Kidney glomerular epithelial cell (primary cell): Measurements from ENCODE around the gene PCSK1.
"Not testable (repeated sequence)": the region's sequence is repeated elsewhere in the genome, so short reads cannot be mapped to it uniquely, and the experiment has no call there.

Experiments used
- DNase-seq: peaks from one replicate; lab custom pipeline; 2025; lab: John Stamatoyannopoulos, UW

Gene PCSK1

DNA sequence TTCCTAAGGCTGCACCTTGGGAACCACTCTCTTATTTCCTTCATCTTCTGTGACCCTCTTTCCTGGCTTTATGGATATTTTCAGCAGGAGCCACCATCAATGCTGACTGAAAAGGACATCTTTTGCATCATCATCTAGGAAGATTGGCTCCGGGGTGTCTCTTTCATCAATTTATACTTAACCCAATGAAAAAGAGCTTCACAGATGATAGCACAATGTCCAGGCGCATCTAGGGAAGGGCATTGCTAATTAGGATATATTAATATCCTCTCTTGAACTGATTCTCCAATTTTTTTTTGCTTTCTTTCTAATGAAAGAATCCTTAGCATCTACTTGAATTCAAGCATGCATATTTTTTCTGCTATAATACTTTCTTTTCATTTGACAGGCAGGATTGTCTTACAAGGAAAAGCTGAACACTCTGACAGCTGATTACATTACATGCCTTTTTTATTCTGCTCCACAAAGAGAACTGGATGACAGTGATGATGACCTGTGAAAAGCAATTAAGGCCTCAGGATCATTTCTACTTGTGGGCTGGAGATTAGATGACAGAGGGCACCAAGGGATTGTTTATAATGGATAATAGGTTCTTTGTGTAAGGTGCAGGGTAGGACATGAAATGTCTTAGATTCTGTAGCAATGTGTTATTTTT, 60.2 kb downstream of the PCSK1 start:
- DNase-seq, result no peak

DNA sequence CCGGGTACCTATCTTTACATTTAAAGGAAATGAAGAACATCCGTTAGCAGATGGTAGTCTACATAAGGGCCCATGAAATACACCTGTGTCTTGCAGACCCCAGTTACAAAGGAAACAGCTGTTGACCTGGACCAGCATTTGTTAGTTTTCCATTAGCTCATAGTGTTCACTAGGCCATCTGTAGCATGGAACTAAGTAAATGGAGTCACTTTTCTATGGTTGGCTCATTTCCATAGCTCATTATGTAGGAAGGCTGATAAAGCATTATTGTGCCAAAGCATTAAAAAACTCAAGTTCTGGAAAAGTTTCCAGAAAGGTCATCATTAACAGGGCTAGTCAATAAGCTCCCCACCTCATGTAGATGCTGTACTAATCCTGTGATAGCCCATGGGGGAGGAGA, 62.1 kb downstream of the PCSK1 start:
- no peak for DNase-seq

DNA sequence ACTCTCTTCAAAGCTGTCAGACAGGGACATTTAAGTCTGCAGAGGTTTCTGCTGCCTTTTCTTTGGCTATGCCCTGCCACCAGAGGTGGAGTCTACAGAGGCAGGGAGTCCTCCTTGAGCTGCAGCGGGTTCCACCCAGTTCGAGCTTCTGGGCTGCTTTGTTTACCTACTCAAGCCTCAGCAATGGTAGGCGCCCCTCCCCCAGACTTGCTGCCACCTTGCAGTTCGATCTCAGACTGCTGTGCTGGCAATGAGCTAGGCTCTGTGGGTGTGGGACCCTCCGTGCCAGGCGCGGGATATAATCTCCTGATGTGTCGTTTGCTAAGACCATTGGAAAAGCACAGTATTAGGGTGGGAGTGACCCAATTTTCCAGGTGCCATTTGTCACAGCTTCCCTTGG, 65.7 kb downstream of the PCSK1 start:
- DNase-seq, result not testable (repeated sequence)

DNA sequence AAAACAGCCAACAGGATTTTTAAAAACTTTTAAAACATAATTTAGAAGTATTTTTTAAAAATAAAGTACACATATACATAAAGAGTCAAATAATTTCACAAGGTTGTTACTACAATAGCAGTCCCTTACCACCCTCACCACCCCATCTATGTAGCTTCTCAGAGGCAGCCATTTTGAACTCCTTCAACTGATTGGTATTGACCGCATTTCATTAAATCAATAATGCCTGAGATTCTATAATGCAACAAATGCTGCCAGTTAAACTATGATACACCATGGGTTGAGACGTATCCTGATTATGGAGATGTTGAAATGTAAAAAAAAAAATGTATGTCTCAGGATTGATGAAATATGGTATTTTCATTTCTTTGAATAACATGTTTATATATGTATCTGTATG, 78.8 kb downstream of the PCSK1 start:
- DNase-seq, result no peak

DNA sequence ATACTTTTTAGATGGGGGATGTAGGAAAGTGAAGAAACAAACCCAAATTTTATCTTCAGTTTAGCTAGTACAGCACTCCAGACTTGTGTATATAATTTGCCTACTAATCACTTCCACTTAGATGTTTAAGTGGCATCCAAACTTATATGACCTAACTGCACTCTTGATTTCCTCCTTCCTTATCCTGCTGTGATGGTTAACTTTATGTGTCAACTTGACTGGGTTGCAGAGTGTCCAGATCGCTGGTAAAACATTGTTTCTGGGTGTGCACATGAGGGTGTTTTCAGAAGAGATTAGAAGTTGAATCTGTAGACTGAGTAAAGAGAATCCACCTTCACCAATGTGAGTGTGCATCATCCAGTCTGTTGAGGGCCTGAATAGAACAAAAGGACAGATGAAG, 79.8 kb downstream of the PCSK1 start:
- DNase-seq, result no peak

DNA sequence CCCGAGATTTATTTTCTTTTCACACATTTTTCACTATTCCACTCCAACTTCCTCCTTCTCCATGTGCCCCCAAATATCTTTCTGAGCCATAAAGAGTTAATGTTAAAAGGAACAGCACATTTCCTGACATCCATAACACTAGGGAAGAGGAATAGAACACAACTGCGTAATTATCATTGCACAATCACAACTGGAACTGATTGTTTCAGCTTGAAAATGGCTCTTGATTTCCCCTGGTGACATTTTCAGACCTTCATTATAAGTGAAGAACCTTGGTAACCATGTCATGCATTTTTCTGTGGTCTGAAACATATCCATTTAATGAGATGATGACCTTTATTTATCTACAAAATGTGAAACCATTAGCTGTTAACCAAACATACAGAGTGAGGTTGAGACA, 82.4 kb downstream of the PCSK1 start:
- DNase-seq, result no peak

DNA sequence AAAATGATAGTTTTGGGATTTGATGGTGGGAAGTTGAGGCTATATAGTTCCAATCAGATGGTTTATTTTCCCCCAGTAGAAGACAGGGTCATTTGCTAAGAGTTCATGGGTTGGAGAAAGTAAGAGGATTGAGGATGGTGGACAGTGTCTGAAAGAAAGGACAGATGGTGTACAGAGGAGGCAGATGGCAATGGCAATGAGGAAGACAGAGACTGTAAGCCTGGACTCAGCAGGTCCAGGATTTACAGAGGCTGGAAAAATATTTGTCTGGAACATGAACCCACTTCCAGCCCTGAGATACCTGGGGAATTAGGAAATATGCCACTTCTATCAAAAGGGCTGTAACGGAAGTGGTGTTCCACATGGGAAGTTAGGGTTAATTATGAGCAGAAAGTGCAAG, 84.5 kb downstream of the PCSK1 start:
- no peak for DNase-seq

DNA sequence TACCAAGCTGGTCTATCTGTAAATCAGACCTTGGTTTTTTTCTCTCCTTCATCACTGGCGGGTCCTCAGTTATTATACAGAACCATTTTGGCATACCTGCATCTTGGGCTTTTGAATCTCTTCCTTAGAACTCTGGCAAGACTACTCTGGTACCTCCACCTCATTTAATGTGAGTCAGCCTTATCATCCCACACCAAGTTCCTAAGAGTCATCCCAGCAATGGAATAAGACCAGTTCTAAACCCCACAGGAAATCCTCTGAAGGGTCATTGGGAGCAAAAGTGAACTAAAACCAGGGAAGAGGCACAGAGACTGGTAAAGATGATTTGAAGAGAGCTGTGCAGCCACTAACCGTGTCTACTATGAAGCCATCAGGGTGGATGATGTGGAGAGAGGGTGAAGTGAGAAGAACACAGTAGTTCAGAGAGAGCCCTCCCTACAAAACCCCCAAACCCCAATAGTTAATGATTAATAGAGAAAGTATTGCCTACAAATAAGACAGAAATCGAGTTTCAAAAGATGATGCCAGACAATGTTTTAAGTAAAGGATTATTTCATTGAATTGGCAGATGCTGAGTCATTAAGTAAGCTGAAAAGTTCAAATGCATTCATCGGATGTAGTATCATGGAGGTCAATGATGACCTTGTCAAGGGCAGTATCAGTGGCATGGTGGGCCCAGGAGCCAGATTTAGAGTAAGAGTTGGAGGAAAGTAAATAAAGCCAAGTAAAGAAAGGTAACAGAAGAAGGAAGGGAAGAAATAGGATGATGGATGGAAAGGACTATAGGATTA, 85.4 kb downstream of the PCSK1 start:
- no peak for DNase-seq

DNA sequence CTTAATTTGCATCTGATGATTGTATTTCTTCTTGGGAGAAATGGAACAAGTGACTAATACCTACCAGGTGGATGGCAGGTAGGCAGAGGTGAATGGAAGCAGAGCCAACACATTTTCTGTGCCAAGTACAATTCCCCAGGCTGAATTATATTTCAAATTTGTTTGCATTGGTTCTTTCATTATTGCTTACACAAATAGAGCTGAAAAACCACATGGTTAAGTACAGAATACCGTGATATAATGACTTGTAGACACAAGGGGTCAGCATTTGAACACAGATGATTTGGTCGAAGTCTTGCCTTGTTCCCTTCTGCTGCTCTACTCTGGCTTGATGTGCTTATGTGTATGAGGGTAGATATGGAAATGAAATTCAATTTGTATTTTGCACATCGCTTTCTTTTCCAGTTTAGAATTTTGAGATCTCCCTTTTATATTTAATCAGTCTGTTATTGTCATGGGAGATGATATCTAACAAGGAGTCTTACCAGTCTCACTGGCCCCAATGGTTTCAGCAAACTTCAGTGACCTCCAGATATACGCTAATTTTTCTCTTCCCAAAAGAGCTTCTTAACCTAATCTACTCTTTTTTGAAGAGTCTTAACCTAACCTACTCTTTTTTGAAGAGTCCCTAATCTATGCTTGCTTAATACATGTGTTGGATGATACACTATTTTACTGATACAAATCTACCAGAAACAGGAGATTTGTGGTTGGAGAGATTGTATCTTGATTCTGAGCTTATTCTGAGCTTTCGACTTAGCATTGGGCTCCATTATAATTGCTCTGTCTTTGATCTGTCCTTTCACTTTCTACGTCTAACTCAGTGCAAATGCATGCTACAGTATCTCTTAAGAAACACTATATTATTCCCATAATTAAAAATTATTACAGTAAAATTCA, 88.1 kb downstream of the PCSK1 start:
- peak; percentile 50 for DNase-seq

DNA sequence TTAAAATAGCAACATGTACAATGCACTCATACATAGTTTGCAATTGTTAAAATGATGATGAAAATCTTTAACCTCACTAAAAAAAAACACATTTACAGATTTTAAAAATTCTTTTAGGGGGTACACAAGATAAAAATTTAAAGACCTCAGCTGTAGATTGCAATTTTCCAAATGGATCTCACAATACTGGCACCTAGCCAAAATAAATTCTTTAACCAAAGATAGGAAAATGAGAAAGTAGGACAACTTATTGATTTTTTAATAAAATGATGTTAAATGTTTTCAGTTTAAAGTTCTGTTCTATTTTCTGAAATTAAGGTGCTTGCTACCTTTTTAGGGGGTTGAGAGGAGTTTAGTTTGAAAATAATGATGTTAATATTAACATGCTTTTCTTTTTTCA, 90.0 kb downstream of the PCSK1 start:
- DNase-seq, result no peak

DNA sequence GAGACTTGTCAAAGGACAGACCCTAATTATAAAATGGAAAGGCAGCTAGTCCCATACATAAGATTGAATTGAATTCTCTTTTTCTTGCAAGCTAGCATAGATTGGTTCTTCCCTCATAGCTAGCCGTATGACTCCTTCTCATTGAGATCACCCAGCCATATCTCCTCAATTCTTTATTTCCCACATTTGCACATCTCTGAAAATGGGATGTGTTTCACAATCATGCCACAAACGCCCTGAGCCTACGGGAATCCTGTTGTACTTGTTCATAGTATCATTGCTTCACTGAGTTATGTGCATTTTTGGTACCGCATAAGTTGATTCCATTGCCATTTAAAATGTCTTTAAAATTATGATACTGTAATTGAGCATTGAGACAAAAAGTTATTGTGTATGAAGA, 90.5 kb downstream of the PCSK1 start:
- no peak for DNase-seq
